Large intestine (tissue), 3 donors: ENCODE data around the gene HLF. TPM values are rescaled to one million over a fixed set of nuclear protein-coding genes. Genes with fewer than 3 reads are reported as not detected.

Source experiments
- DNase-seq, 2 donors: peaks; one replicate each; pipeline versions ENCODE4 v3.0.0 to v3.0.0-alpha.2; 2013
- H3K27ac ChIP-seq: one replicate; pipeline ENCODE4 v1.5.1; 2013; ENCODE audit warnings: low read length
- H3K27me3 ChIP-seq: 2 replicates; pipeline ENCODE4 v1.6.1; 2013; ENCODE audit warnings: low read length; ENCODE audit not compliant: control insufficient read depth, insufficient read depth
- H3K36me3 ChIP-seq: 2 replicates; pipeline ENCODE4 v1.6.1; 2013; ENCODE audit warnings: low read length; ENCODE audit not compliant: control insufficient read depth, insufficient read depth
- H3K4me1 ChIP-seq: one replicate; pipeline ENCODE4 v1.6.1; 2013; ENCODE audit warnings: low read length; ENCODE audit not compliant: control insufficient read depth, insufficient read depth
- H3K4me3 ChIP-seq: one replicate; pipeline ENCODE4 v1.5.1; 2013; ENCODE audit warnings: low read length
- H3K9me3 ChIP-seq: one replicate; pipeline ENCODE4 v1.6.1; 2013; ENCODE audit warnings: mild to moderate bottlenecking, low read depth, low read length, moderate library complexity; ENCODE audit not compliant: control insufficient read depth
- WGBS: methylation state at CpG from one replicate; pipeline ENCODE4 v1.1.5; 2013; ENCODE audit warnings: low lambda C conversion rate; ENCODE audit not compliant: insufficient coverage; 5-methylcytosine and 5-hydroxymethylcytosine counted together
- polyA plus RNA-seq: library from polyadenylated mRNA; unstranded; fragments of 120-200 nt; gene quantifications from one replicate; pipeline ENCODE4 v1.2.1, GENCODE V29; 2013

The HLF gene
- polyA plus RNA-seq, 1 donor, result 1.6 TPM

DNA sequence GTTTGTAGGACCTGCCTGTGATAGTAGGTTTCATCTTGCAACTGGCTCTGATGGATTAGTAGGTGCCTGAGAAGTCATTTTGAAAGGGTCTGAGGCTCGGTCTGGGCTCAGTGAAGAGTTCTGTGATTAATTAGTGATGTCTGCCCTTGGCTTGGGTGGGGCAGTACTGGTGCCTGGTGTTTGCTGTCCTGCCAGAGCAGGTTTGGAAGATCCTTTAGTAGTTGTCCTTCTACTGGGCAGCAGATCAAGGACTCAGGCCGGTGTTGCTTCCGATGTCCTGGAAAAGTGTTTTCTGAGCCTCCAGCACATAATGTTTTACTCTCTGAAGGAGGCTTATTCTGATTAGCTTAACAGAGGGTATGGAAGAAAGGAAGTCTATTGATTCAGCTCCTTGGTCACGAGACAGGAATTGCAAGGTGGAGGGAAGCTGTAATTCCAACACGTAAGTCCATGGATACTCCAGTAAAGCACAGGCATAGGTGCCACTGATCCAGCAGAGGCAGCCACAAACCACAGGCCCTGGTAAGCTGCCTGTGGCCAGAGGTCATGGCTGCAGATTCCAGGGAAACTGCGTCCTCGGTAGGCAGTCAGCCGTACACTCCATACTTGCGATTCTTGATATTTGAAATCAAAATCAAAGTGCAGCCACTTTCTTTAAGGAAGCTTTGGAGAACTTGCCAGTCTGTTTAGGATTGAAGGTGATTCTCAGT is 18.7 kb downstream of the HLF start:
- DNase-seq, result no peak
- Histone ChIP-seq H3K36me3 (no peaks in the 10 kb centered on the region), H3K4me3 (no peak overlapping the region), H3K9me3 (no peaks in the 10 kb centered on the region), H3K27ac (no peak overlapping the region), H3K27me3 (peaks cover 4% of the 10 kb centered on the region), H3K4me1 (peaks cover 11% of the 10 kb centered on the region)
- 100% methylated on average over 1 of the region's 9 CpGs for WGBS

DNA sequence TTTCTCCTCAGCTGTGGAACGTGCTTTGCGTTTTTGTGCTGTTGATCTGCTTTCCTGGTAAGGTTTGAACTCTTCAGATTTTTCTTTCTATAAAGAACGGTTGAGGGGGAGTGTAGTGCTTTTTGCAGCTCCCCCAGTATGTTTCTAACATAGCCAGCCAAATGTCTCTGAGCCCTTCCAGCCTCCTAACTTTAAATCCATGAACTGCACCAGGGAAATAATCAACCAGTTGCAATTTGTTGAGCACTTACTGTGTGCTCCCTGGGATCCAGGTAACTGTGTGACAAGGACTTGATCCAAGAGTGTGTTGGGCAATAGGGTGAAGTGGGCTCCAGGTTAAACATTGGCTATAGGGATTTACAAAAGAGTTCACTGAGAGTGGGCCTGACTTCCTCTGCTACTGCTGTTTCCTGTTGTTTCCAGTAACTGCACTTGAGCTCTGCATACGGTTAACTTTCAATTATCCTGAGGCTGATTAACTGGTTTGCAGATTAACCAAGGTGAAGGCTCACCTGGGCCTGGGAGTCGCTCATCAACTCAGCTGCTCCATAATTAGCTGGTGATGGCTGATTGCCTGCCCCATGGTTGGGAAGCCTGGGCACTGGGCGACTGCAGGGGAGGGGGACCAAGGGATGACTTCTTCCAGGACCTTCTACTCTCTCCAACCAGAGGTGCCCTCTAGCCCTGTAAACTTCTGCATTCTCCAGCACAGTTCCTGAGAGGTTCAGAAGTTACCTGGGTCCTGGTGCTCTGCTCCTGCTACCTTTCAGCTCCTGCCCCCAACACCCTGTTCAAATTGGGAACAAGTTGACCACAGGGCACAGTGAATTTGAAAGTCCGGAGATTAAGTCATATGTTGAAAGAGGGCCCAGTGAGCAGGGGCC is 19.5 kb downstream of the HLF start:
- WGBS, result 100% methylated on average over 2 of the region's 7 CpGs
- Histone ChIP-seq H3K9me3 (no peaks in the 10 kb centered on the region), H3K4me3 (no peak overlapping the region), H3K4me1 (peaks cover 11% of the 10 kb centered on the region), H3K27me3 (peaks cover 4% of the 10 kb centered on the region), H3K27ac (peak overlapping the region; percentile 21), H3K36me3 (no peaks in the 10 kb centered on the region)
- DNase-seq, result peak; percentile 34 to 79

DNA sequence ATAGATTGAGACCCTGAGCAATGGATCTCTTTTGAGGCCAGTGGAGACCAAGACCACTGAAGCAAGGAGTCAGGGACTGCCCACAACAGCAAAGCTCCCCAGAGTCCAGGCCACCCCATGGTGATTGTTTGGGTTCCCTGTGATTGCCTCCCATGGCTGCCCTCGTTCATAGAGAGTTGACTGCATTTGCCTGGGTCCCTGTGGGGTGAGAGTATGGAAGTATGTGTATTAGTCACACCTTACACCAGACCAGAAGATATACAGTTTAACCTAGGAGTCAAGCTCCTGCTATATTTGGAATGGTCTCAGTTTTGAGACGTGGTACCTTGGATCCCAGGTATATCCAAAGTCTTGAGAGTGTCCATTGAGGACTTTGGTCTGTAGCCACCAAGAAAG is 20.2 kb downstream of the HLF start:
- DNase-seq, result no peak
- Histone ChIP-seq H3K4me3 (no peak overlapping the region), H3K27ac (peak overlapping the region; percentile 4), H3K4me1 (peaks cover 11% of the 10 kb centered on the region), H3K27me3 (peaks cover 4% of the 10 kb centered on the region), H3K36me3 (no peaks in the 10 kb centered on the region), H3K9me3 (no peaks in the 10 kb centered on the region)
- no CpG with 5 or more reads among the region's 2 CpGs for WGBS

DNA sequence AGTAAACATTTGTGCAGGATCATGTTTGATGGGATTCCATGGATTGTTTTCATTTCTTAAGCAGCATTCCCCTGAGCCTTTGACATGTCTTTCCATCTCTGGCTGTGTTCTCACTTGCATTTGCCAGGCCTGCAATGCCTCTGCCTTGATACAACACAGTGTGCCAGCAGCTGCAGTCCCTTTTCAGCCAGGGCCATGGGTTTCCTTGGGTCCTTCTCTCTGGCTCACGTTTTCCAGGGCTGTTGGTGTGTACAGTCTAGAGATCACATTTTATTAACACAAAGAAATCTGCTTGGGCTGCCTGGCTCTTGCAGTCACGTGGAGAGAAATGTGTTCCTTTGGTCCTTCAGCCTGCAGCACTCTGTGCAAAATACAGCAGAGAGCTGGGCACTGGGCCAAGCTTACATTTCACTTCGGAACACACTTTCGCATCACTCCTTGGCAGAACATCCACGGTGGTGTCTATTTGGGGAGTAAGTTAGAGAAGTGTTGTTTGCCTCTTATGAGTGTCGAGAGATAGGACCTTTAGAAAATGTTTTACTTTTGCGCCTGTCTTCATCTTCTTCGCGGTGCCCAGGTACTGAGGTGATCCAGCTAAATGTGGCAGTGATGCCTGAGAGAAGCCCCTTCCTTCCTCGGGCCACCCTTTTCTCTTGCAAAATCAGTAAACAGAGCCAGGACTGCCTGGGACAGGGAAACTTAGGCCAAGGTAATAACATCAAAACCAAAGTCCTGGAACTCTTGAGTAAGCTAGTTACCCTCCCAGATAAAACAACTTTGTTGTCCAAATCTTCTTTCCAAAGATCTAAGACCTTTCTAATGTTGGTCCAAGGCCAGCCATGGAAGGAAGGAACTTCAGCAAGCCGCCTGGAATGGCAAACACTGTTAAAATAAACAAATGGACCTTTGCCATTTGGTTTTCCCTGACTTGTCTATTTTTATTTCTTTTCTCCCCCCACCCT is 20.9 kb downstream of the HLF start:
- H3K9me3 ChIP-seq, result no peaks in the 10 kb centered on the region
- peaks cover under 1% of the 10 kb centered on the region for H3K27me3 ChIP-seq
- no peak overlapping the region for H3K4me3 ChIP-seq
- peak overlapping the region; percentile 22 for H3K27ac ChIP-seq
- DNase-seq, result peak; percentile 69 to 76
- no CpG with 5 or more reads among the region's 11 CpGs for WGBS
- peaks cover 11% of the 10 kb centered on the region for H3K4me1 ChIP-seq
- no peaks in the 10 kb centered on the region for H3K36me3 ChIP-seq

DNA sequence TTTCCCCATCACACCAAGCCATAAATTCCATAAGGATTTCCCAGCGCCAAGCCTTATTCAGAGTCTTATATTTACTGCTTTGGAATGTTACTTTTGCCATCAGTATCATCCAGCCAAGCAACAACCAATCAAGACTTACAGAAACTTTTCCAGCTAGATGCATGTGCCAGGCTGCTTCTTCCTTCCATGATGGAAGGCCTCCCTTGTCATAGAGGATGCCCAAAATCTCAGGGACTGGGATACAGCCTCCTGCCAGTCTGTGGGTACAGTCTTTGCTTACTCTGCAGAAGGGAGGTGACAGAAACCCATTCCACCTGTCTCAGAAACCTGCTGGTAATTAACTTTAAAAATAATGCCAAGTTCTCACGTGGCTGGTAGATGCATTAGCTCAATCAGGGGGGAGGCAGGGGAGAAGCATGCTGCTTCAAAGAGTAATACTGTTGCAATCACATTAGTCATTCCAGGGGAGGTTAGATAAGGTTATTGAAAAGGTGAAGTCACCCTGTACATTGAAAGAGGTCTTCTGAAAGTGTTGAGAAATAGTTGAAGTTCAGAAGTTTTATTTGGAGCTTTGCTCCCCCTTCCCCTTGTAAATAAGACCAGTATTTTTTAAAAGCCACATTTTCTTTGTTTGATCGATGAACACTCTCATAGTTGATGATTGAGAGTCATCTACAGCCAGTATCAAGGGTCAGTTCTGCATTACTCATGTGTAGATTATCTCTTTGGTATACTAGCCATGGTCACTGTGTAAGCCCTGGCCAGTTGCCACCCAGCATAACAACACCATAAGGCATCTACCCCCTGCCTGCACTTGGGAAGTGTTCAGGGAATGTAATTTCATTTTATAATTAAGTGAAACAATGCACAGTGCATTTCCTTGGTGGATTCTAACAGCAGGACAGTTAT is 22.2 kb downstream of the HLF start:
- Histone ChIP-seq H3K27me3 (no peaks in the 10 kb centered on the region), H3K4me3 (no peak overlapping the region), H3K9me3 (no peaks in the 10 kb centered on the region), H3K36me3 (no peaks in the 10 kb centered on the region), H3K27ac (peak overlapping the region; percentile 52), H3K4me1 (peaks cover 11% of the 10 kb centered on the region)
- peak; percentile 35 to 85 for DNase-seq
- 90% methylated on average over 2 of the region's 3 CpGs for WGBS

DNA sequence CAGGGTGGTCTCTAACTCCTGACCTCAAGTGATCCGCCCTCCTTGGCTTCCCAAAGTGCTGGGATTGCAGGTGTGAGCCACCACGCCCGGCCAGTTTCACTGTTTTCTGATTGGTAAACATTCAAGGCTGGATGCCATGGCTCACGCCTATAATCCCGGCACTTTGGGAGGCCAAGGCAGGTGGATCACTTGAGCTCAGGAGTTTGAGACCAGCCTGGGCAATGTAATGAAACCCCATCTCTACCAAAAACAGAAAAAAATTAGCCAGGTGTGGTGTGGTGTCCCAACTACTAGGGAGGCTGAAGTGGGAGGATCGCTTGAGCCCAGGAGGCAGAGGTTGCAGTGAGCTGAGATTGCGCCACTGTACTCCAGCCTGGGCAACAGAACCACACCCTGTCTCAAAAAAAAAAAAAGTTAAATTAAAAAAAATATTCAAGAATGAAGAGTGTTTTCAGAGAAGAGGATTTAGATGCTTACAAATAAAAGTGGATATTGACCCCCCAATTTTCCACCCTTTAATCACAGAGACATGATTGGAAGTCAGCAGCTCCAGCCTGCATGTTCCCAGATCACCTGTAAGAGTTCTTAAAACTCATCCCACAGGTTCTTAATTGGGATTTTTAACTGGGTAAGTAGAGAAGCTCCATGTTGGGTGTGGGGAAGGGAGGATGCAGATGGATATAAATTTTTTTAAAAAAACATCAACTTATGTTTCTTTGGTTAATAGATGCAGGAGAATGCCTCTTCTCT is 23.8 kb downstream of the HLF start:
- no peaks in the 10 kb centered on the region for H3K36me3 ChIP-seq
- H3K4me1 ChIP-seq, result peaks cover 11% of the 10 kb centered on the region
- H3K27ac ChIP-seq, result no peak overlapping the region
- H3K4me3 ChIP-seq, result no peak overlapping the region
- no CpG with 5 or more reads among the region's 7 CpGs for WGBS
- H3K27me3 ChIP-seq, result no peaks in the 10 kb centered on the region
- DNase-seq, result no peak
- H3K9me3 ChIP-seq, result no peaks in the 10 kb centered on the region

DNA sequence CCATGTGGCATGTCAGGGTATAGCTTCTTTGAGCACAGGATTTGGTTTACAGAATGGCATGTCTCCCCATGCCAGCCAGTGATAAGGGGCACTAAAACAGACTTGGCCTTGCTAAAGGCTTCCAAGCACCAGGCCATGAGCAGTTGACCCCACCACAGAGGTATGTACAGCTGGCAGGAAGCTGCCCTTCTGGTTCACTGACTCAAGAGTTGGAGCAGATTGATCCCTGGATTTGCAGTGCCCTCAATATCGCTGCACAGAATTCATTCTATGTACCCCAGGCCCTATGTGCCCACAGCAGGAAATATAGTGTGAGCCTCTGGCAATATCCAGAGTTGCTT is 24.3 kb downstream of the HLF start:
- no CpG with 5 or more reads among the region's 1 CpG for WGBS
- Histone ChIP-seq H3K9me3 (no peaks in the 10 kb centered on the region), H3K27ac (no peak overlapping the region), H3K27me3 (no peaks in the 10 kb centered on the region), H3K4me1 (peaks cover 11% of the 10 kb centered on the region), H3K4me3 (no peak overlapping the region), H3K36me3 (no peaks in the 10 kb centered on the region)
- no peak for DNase-seq

DNA sequence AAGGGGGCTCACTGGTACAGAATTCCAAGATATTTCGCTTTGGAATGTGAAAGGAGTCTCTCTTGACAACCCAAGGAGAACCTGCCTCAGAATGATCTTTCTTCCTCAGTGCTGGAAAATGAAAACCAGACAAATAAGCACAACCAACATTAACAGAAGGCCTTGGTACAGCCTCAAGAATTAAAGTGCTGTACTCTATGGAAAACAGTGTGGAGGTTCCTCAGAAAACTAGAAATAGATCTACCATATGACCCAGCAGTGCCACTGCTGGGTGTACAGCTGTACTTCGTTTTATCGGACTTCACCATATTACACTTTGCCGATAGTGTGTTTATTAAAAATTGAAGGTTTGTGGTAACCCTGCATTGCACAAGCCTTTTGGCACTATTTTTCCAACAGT is 25.2 kb downstream of the HLF start:
- Histone ChIP-seq H3K27ac (no peak overlapping the region), H3K36me3 (no peaks in the 10 kb centered on the region), H3K4me1 (peaks cover 9% of the 10 kb centered on the region), H3K27me3 (no peaks in the 10 kb centered on the region), H3K4me3 (no peak overlapping the region), H3K9me3 (no peaks in the 10 kb centered on the region)
- no peak for DNase-seq
- WGBS, result no CpG with 5 or more reads among the region's 4 CpGs

DNA sequence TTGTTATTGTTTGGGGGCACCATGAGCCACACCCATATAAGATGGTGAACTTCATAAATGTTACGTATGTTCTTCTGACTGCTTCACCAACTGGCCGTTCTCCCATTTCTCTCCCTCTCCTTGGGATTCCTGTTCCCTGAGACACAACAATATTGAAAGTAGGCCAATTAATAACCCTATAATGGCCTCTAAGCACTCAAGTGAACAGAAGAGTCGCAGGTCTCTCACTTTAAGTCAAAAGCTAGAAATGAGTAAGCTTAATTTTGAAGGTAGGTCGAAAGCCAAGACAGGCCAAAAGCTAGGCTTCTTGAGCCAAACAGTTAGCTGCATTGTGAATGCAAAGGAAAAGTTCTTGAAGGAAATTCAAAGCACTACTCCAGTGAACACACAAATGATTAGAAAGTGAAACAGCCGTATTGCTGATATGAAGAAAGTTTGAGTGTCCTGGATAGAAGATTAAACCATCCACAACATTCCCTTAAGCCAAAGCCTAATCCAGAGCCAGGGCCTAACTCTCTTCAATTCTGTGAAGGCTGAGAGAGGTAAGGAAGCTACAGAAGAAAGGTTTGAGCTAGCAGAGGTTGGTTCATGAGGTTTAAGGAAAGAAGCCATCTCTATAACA is 25.8 kb downstream of the HLF start:
- Histone ChIP-seq H3K9me3 (no peaks in the 10 kb centered on the region), H3K27ac (no peak overlapping the region), H3K27me3 (no peaks in the 10 kb centered on the region), H3K4me3 (no peak overlapping the region), H3K36me3 (no peaks in the 10 kb centered on the region), H3K4me1 (peaks cover 5% of the 10 kb centered on the region)
- no CpG with 5 or more reads among the region's 5 CpGs for WGBS
- DNase-seq, result no peak
